Pancreas (tissue), 10 donors: ENCODE measurements around the gene SPA17. TPM values are rescaled to one million over a fixed set of nuclear protein-coding genes. Genes with fewer than 3 reads are reported as not detected.

Source experiments
- ATAC-seq, 4 donors: fragments of 200-7000 bp; cut with Tn5 transposase; one replicate each; pipeline versions ENCODE4 v1.8.0 to v1.9.1; 2020; ENCODE audit warnings: mild to moderate bottlenecking in 4 of 4, moderate library complexity in 4 of 4
- DNase-seq, 6 donors: peaks; one replicate each; pipeline ENCODE4 v3.0.0-alpha.2; 2020
- FAIRE-seq: peaks from 2 replicates; lab custom pipeline; 2012; peaks lifted over from hg19 to GRCh38; lab: Jason Lieb, UNC
- H3K27ac ChIP-seq, 4 donors: fragments of 200-600 bp; sonication (generic); 1 replicate in 3 of 4; 2 replicates in 1 of 4; pipeline versions ENCODE4 v1.5.0 to v1.8.0; 2020
- H3K27me3 ChIP-seq, 4 donors: fragments of 200-600 bp; one replicate each; pipeline ENCODE4 v1.8.0; 2021
- H3K36me3 ChIP-seq, 3 donors: fragments of 200-600 bp; sonication (generic) in 1 of 3; one replicate each; pipeline versions ENCODE4 v1.5.0 to v1.8.0; 2020 to 2021
- H3K4me1 ChIP-seq, 3 donors: fragments of 200-600 bp; one replicate each; pipeline ENCODE4 v1.8.0; 2021
- H3K4me3 ChIP-seq, 4 donors: fragments of 200-600 bp; sonication (generic) in 2 of 4; one replicate each; pipeline versions ENCODE4 v1.5.0 to v1.8.0; 2020 to 2021
- H3K9me3 ChIP-seq, 4 donors: fragments of 200-600 bp; one replicate each; pipeline ENCODE4 v1.8.0; 2021
- WGBS, 2 donors: extraction: QIAGEN DNeasy Blood & Tissue Kit; methylation state at CpG; one replicate each; pipeline ENCODE4 v1.1.7; 2013; 5-methylcytosine and 5-hydroxymethylcytosine counted together
- intact Hi-C, 3 donors: fragments of 100-400 bp; cut with DNase I; formaldehyde crosslinking; loops; one replicate each; pipeline versions ENCODE4 v1.11.1 to v1.14.2; 2022
- polyA plus RNA-seq, 2 donors: library from polyadenylated mRNA; stranded (reverse); fragments of 200-250 nt; gene quantifications; one replicate each; pipeline ENCODE4 v1.2.3, GENCODE V29; 2013
- total RNA-seq, 6 donors: library from RNA; stranded (reverse); fragmentation: NEBNext Ultra II Directional in 4 of 6; extraction: Animal tissue kit (Norgen Biotek cat#: 25700) in 4 of 6; gene quantifications; one replicate each; pipeline versions ENCODE4 v1.2.1 to v1.2.4, GENCODE V29; 2021 to 2023
- TF ChIP-seq, protein P1 (sequence below), 4 donors: fragments of 200-600 bp; sonication (generic) in 3 of 4; IDR thresholded peaks; one replicate each; pipeline versions ENCODE4 v1.5.0 to v1.8.0; 2021; ENCODE audit warnings: antibody characterized with exemption in 4 of 4
- donor health status: healthy with polysubstance abuse.
- donor health status: DM: no; HTN: no; CAD: no; lungs with moderate emphysema.
- donor health status: DM: no; HTN: no; CAD: no.
- donor health status: control.
- donor health status: control.
- donor health status: Bipolar disorder and iron deficiency.
- donor health status: DM: yes; HTN: yes; CAD: no.
- donor health status: DM: no; HTN: no; CAD: no.
- donor health status: DM: no; HTN: no; CAD: no.
- donor health status: DM: yes; HTN: yes; CAD: no.

SPA17 gene
- total and polyA plus RNA-seq, 8 donors = 1.2 to 7.3 (median 2.4) TPM

DNA sequence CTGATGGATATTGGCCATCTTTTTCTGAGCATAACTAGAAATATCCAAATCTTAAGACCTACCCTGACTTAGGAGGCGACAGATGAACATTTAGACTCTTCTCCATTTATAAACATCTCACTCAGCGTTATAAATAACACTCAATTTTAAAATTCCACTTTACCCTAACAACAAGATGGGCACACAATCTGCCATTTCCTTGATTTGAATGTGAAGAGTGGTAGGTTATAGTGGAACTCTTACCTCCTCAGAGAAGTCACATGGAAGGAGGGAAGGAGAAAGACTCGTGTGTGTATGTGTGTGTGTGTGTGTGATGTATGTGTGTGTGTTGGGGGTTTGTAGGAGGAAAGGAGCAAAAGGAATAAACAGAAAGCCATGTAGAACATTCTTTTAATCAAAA lies 15.2 kb upstream of the SPA17 start:
- Histone ChIP-seq H3K27me3 (no peaks in the 10 kb centered on the region), H3K4me1 (no peaks in the 10 kb centered on the region), H3K36me3 (no peaks in the 10 kb centered on the region), H3K9me3 (no peaks in the 10 kb centered on the region), H3K27ac (no peak overlapping the region), H3K4me3 (no peak overlapping the region)
- DNase-seq (no peak), ATAC-seq (no peak), FAIRE-seq (no peak)
- WGBS, 2 donors = 74 to 84% methylated on average over 3 of the region's 3 CpGs
- intact Hi-C loops = no loop called here
- TF ChIP-seq, protein P1, sequence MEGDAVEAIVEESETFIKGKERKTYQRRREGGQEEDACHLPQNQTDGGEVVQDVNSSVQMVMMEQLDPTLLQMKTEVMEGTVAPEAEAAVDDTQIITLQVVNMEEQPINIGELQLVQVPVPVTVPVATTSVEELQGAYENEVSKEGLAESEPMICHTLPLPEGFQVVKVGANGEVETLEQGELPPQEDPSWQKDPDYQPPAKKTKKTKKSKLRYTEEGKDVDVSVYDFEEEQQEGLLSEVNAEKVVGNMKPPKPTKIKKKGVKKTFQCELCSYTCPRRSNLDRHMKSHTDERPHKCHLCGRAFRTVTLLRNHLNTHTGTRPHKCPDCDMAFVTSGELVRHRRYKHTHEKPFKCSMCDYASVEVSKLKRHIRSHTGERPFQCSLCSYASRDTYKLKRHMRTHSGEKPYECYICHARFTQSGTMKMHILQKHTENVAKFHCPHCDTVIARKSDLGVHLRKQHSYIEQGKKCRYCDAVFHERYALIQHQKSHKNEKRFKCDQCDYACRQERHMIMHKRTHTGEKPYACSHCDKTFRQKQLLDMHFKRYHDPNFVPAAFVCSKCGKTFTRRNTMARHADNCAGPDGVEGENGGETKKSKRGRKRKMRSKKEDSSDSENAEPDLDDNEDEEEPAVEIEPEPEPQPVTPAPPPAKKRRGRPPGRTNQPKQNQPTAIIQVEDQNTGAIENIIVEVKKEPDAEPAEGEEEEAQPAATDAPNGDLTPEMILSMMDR (IDR thresholded peaks at IDR 0.05) = no peak

DNA sequence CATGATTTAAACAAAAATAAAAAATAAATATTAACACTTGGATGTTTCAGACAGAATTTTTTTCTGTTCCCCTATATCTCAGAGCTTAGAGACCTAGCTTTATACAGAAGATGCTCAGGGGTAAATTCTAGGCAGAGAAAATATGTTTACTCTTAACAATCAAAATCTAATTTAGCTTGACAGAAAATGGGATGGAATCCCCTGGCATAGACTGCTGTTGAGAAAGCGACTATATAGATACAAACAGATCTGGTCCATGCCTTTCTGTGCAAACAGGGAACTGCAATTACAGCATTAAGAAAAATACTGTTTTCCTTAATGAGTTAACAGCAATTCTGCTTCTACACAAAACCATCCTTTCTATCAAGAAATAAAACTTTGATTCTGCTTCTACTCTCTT lies 14.7 kb upstream of the SPA17 start:
- no peaks in the 10 kb centered on the region for H3K27me3 ChIP-seq
- no peak for DNase-seq
- no peak overlapping the region for H3K27ac ChIP-seq
- no peaks in the 10 kb centered on the region for H3K4me1 ChIP-seq
- FAIRE-seq = no peak
- no peak overlapping the region for H3K4me3 ChIP-seq
- TF ChIP-seq, protein P1 (IDR thresholded peaks at IDR 0.05) = no peak
- intact Hi-C loops = no loop called here
- H3K9me3 ChIP-seq = no peaks in the 10 kb centered on the region
- no peaks in the 10 kb centered on the region for H3K36me3 ChIP-seq
- WGBS, 2 donors = 89 to 94% methylated on average over 1 of the region's 1 CpG
- no peak for ATAC-seq

DNA sequence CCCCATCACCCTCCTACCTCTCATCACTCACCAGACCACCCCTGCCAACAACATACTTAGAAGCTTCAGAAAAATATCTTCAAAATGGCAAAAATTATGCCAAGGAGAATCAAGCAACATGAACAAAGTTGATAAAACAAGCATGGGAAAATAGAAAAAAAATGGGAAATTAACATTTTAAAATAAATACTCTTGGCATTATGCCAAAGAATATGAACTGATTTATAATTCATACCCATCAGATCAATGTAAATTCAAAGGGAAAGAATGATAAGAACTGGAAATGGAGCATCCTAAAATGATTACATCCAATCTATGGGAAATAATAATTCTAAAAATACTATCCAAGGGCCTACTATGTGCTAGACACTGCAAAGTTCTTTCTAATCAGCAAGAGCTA lies 12.2 kb upstream of the SPA17 start:
- Histone ChIP-seq H3K36me3 (no peaks in the 10 kb centered on the region), H3K27ac (no peak overlapping the region), H3K4me1 (no peaks in the 10 kb centered on the region), H3K27me3 (no peaks in the 10 kb centered on the region), H3K9me3 (no peaks in the 10 kb centered on the region), H3K4me3 (no peak overlapping the region)
- intact Hi-C loops = loop anchor here (10.0 kb wide), 2 partner anchors 93 to 173 kb away; partner anchors contain the start of gene VSIG2 (in 1 of the 3)
- DNase-seq (no peak), FAIRE-seq (no peak), ATAC-seq (no peak)
- TF ChIP-seq, protein P1 (IDR thresholded peaks at IDR 0.05) = no peak

DNA sequence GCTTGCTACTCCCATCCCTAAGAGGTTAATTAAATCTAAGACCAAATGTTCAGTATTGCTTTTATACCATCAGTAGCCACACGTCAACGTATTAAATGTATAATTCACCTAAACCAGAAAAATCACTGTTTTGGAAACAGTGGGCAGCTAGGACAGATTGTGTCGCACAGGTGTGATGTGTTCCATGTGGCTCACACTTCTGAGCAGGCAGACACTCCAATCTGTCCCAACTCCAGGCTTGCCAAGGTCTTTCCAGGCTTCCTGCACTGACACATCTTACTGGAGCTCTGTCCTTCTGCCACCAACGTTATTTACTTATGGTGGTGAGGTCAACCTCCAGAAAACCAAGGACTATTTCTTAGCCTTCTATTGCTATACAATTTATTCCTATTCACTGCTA lies 11.6 kb upstream of the SPA17 start:
- H3K36me3 ChIP-seq = no peaks in the 10 kb centered on the region
- DNase-seq (no peak), ATAC-seq (no peak), FAIRE-seq (no peak)
- H3K4me1 ChIP-seq = no peaks in the 10 kb centered on the region
- TF ChIP-seq, protein P1 (IDR thresholded peaks at IDR 0.05) = no peak
- intact Hi-C loops = loop anchor here (10.0 kb wide), 2 partner anchors 93 to 173 kb away; partner anchors contain the start of gene VSIG2 (in 1 of the 3)
- no peak overlapping the region for H3K27ac ChIP-seq
- H3K4me3 ChIP-seq = no peak overlapping the region
- no peaks in the 10 kb centered on the region for H3K9me3 ChIP-seq
- WGBS, 2 donors = 79 to 81% methylated on average over 4 of the region's 4 CpGs
- H3K27me3 ChIP-seq = no peaks in the 10 kb centered on the region

DNA sequence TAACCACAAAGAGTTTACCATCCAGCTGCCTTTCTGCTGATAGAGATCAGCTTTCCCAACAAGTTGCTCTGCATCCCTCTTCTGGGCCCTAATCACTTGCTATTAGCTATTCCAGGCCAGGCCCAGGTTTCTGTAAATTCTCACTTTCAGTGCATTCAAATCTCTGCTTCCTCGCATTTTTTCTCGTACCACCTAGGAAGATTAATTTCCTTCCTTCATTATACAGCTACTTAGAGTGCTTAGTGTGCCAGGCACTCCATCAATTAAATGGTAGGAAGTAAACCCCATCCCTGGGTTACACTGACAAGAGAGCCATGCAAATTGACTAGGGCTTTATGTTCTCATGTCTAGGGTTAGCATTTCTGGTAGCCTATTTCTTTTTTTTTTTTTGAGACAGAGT lies 9.8 kb upstream of the SPA17 start:
- Histone ChIP-seq H3K27ac (no peak overlapping the region), H3K4me1 (no peaks in the 10 kb centered on the region), H3K9me3 (no peaks in the 10 kb centered on the region), H3K27me3 (no peaks in the 10 kb centered on the region), H3K36me3 (no peaks in the 10 kb centered on the region), H3K4me3 (no peak overlapping the region)
- FAIRE-seq (no peak), DNase-seq (no peak), ATAC-seq (no peak)
- WGBS, 2 donors = 84 to 87% methylated on average over 2 of the region's 2 CpGs
- intact Hi-C loops = loop anchor here (10.0 kb wide), 2 partner anchors 91 to 171 kb away; partner anchors contain the start of gene VSIG2 (in 1 of the 3)
- TF ChIP-seq, protein P1 (IDR thresholded peaks at IDR 0.05) = no peak
